ENCODE measurements around the gene APBA2. TPM values are rescaled to one million over a fixed set of nuclear protein-coding genes. Genes with fewer than 3 reads are reported as not detected.

The APBA2 gene
- total and polyA plus RNA-seq, 10 donors = 5.8 to 33.8 (median 18.3) TPM

GRCh38 chr15:29110733-29111132 is 225.0 kb downstream of the APBA2 start:
- Histone ChIP-seq H3K9me3 (no peaks in the 10 kb centered on the region), H3K4me1 (peaks cover 0 to 12% (median 5%) of the 10 kb centered on the region in 6 donors), H3K36me3 (peaks cover 0 to 28% (median 0%) of the 10 kb centered on the region in 6 donors), H3K27me3 (replicated peaks in 1 of 7) (peaks cover 0 to 39% (median 6%) of the 10 kb centered on the region in 7 donors), H3K4me3 (no peak overlapping the region), H3K27ac (no peak overlapping the region)
- DNase-seq = no peak
- TF ChIP-seq POLR2AphosphoS5 (IDR thresholded peaks at IDR 0.05) (no peak), CTCF (IDR thresholded peaks at IDR 0.05 in 8 of 11, conservative IDR thresholded peaks at IDR 0.05 in 3 of 11) (no peak), POLR2A (IDR thresholded peaks at IDR 0.05) (no peak)
- WGBS, 5 donors = 86 to 96% (median 91%) methylated on average over 9 of the region's 9 CpGs
- intact Hi-C loops (cut with DNase I; ENCODE audit: low total_unique reads) = no loop called here

DNA sequence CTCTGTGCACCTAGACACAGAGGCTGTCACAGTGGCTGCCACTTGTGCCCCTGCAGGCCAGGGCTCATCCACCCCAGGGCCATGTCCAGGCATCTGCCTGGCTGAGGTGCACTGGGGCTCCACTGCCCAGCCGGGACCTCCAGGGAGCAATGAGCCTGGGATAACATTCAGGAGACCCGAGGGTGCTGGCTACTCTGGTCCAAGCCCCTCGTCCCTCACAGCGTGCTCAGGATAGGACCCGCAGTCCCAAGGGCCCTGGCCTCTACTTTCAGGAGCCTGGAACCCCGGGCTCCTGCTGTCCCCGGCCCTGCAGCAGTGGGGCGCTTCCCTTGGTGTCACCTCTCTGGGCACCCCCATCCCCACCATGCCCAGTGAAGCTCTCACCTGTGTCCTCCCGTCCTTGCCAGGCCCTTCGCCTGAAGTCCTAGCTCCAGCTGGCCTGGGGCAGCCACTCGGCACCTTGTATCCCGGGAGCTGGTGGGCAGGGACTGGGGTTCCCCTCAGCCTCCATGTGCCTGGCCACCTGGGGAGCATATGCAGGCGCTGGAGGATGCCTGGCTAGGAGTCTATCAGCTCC is 226.0 kb downstream of the APBA2 start:
- TF ChIP-seq POLR2AphosphoS5 (IDR thresholded peaks at IDR 0.05) (no peak), CTCF (IDR thresholded peaks at IDR 0.05 in 8 of 11, conservative IDR thresholded peaks at IDR 0.05 in 3 of 11) (no peak), POLR2A (IDR thresholded peaks at IDR 0.05) (no peak)
- Histone ChIP-seq H3K36me3 (peaks cover 0 to 25% (median 0%) of the 10 kb centered on the region in 6 donors), H3K27me3 (replicated peaks in 1 of 7) (peaks cover 0 to 47% (median 8%) of the 10 kb centered on the region in 7 donors), H3K4me3 (no peak overlapping the region), H3K27ac (no peak overlapping the region), H3K9me3 (no peaks in the 10 kb centered on the region), H3K4me1 (peaks cover 0 to 12% (median 6%) of the 10 kb centered on the region in 6 donors)
- intact Hi-C loops (cut with DNase I; ENCODE audit: low total_unique reads) = no loop called here
- DNase-seq = no peak
- 80 to 99% (median 91%) methylated on average over 13 of the region's 13 CpGs for WGBS, 5 donors

GRCh38 chr15:29113336-29114220 is 227.8 kb downstream of the APBA2 start:
- H3K36me3 ChIP-seq = peaks cover 0 to 7% (median 0%) of the 10 kb centered on the region in 6 donors
- peaks cover 0 to 12% (median 6%) of the 10 kb centered on the region in 6 donors for H3K4me1 ChIP-seq
- intact Hi-C loops (cut with DNase I; ENCODE audit: low total_unique reads) = no loop called here
- no peak overlapping the region for H3K27ac ChIP-seq
- peaks cover 0 to 54% (median 8%) of the 10 kb centered on the region in 7 donors for H3K27me3 ChIP-seq (replicated peaks in 1 of 7)
- no peaks in the 10 kb centered on the region for H3K9me3 ChIP-seq
- TF ChIP-seq CTCF (IDR thresholded peaks at IDR 0.05 in 8 of 11, conservative IDR thresholded peaks at IDR 0.05 in 3 of 11) = no peak
- no peak for TF ChIP-seq POLR2A (IDR thresholded peaks at IDR 0.05)
- no peak for TF ChIP-seq POLR2AphosphoS5 (IDR thresholded peaks at IDR 0.05)
- H3K4me3 ChIP-seq = no peak overlapping the region
- 83 to 85% (median 85%) methylated on average over 25 to 37 of the region's 37 CpGs for WGBS, 5 donors
- DNase-seq = no peak
